ENCODE results near the gene FAM53A.

The FAM53A gene

GRCh38 chr4:1683736-1684505 lies at the start of gene FAM53A:
Gene FAM53A (minus strand): TSS chr4:1684313. CDS start chr4:1668741, 15,572 bp downstream.
- H3K4me3 ChIP-seq (ENCODE audit: low read depth, low read length), result peak within 1 kb of the TSS; percentile 52
- TF ChIP-seq CTCF (IDR thresholded peaks at IDR 0.05; ENCODE audit: borderline replicate concordance, insufficient read depth, low read depth, low read length), result no peak

GRCh38 chr4:1732911-1733310 lies 48.8 kb upstream of the FAM53A start:
- no peak overlapping the region for H3K4me3 ChIP-seq (ENCODE audit: low read depth, low read length)
- no peak for TF ChIP-seq CTCF (IDR thresholded peaks at IDR 0.05; ENCODE audit: borderline replicate concordance, insufficient read depth, low read depth, low read length)

GRCh38 chr4:1731180-1731579 lies 47.1 kb upstream of the FAM53A start:
- no peak overlapping the region for H3K4me3 ChIP-seq (ENCODE audit: low read depth, low read length)
- TF ChIP-seq CTCF (IDR thresholded peaks at IDR 0.05; ENCODE audit: borderline replicate concordance, insufficient read depth, low read depth, low read length), result no peak

GRCh38 chr4:1730532-1731135 lies 46.5 kb upstream of the FAM53A start:
- no peak overlapping the region for H3K4me3 ChIP-seq (ENCODE audit: low read depth, low read length)
- TF ChIP-seq CTCF (IDR thresholded peaks at IDR 0.05; ENCODE audit: borderline replicate concordance, insufficient read depth, low read depth, low read length), result no peak

GRCh38 chr4:1728061-1728980 lies 44.2 kb upstream of the FAM53A start:
- no peak overlapping the region for H3K4me3 ChIP-seq (ENCODE audit: low read depth, low read length)
- no peak for TF ChIP-seq CTCF (IDR thresholded peaks at IDR 0.05; ENCODE audit: borderline replicate concordance, insufficient read depth, low read depth, low read length)

GRCh38 chr4:1727117-1728031 lies 43.3 kb upstream of the FAM53A start:
- no peak overlapping the region for H3K4me3 ChIP-seq (ENCODE audit: low read depth, low read length)
- no peak for TF ChIP-seq CTCF (IDR thresholded peaks at IDR 0.05; ENCODE audit: borderline replicate concordance, insufficient read depth, low read depth, low read length)

Measured in GM12875 (cell line).